Thyroid gland (tissue), 4 donors: ENCODE measurements around the gene NOP14. TPM values are rescaled to one million over a fixed set of nuclear protein-coding genes. Genes with fewer than 3 reads are reported as not detected.

ENCODE experiments used
- DNase-seq, 2 donors: peaks; one replicate each; pipeline ENCODE4 v3.0.0-alpha.2; 2019
- H3K27ac ChIP-seq, 3 donors: fragments of 200-600 bp; sonication (generic); 1 replicate in 2 of 3; 2 replicates in 1 of 3; pipeline ENCODE4 v1.5.1; 2016 to 2019; ENCODE audit warnings: mild to moderate bottlenecking in 1 of 3, moderate library complexity in 1 of 3
- H3K27me3 ChIP-seq: fragments of 200-600 bp; sonication (generic); one replicate; pipeline ENCODE4 v1.5.1; 2019
- H3K36me3 ChIP-seq, 2 donors: fragments of 200-600 bp; sonication (generic); one replicate each; pipeline ENCODE4 v1.5.1; 2016 to 2019
- H3K4me1 ChIP-seq, 2 donors: fragments of 200-600 bp; sonication (generic); one replicate each; pipeline ENCODE4 v1.5.1; 2017 to 2019
- H3K4me3 ChIP-seq, 3 donors: fragments of 200-600 bp; sonication (generic); replicated peaks in 1 of 3; 1 replicate in 2 of 3; 2 replicates in 1 of 3; pipeline ENCODE4 v1.5.1; 2016; ENCODE audit warnings: mild to moderate bottlenecking in 1 of 3
- H3K9me3 ChIP-seq: fragments of 200-600 bp; sonication (generic); one replicate; pipeline ENCODE4 v1.5.1; 2017
- CTCF ChIP-seq, 6 experiments: fragments of 200-600 bp in 3 of 6; fragments of 450-650 bp in 3 of 6; sonication (generic) in 3 of 6; IDR thresholded peaks; one replicate each; pipeline ENCODE4 v1.5.1; 2016 to 2019; ENCODE audit warnings: antibody characterized with exemption in 6 of 6, mild to moderate bottlenecking in 2 of 6, inconsistent platforms in 1 of 6, moderate library complexity in 1 of 6
- POLR2A ChIP-seq, 2 donors: fragments of 450-650 bp; IDR thresholded peaks; one replicate each; pipeline ENCODE4 v1.6.1; 2017; ENCODE audit warnings: antibody characterized with exemption in 2 of 2, mild to moderate bottlenecking in 2 of 2, moderate library complexity in 1 of 2
- WGBS, 2 donors: methylation state at CpG; one replicate each; pipeline ENCODE4 v1.1.5; 2017; 5-methylcytosine and 5-hydroxymethylcytosine counted together
- intact Hi-C: fragments of 100-400 bp; cut with DNase I; formaldehyde crosslinking; loops from one replicate; pipeline ENCODE4 v1.15.1; 2023
- total RNA-seq, 4 donors: library from RNA; depleted of rRNA; stranded (reverse); fragments of >200 nt; gene quantifications; one replicate each; pipeline ENCODE4 v1.2.3, GENCODE V29; 2016

NOP14 gene
- total RNA-seq, 4 donors from 2014 or later = 18.4 to 24.8 (median 19.3) TPM

- Histone ChIP-seq H3K27me3 (no peaks in the 10 kb centered on the region), H3K9me3 (no peaks in the 10 kb centered on the region), H3K36me3 (peaks cover 18 to 20% of the 10 kb centered on the region in 2 donors), H3K27ac (peak overlapping the region in 2 of 3 donors; percentile 65 to 88), H3K4me1 (peaks cover 42 to 56% of the 10 kb centered on the region in 2 donors), H3K4me3 (no peak overlapping the region)
- no peak for TF ChIP-seq POLR2A (IDR thresholded peaks at IDR 0.05)
- TF ChIP-seq CTCF (IDR thresholded peaks at IDR 0.05) = no peak
- intact Hi-C loops = no loop called here
- WGBS, 2 donors = 82 to 86% methylated on average over 20 of the region's 20 CpGs
- DNase-seq = no peak
Measured at GRCh38 chr4:2935762-2936743, 27.2 kb downstream of the NOP14 start.

GRCh38 chr4:2934813-2935761 is 28.1 kb downstream of the NOP14 start:
- peak; percentile 94 to 95 for DNase-seq
- no peaks in the 10 kb centered on the region for H3K27me3 ChIP-seq
- peak overlapping the region; percentile 65 to 88 (median 81) for H3K27ac ChIP-seq
- 0 to 1% methylated on average over 7 to 18 of the region's 70 CpGs for WGBS, 2 donors
- peaks cover 43 to 56% of the 10 kb centered on the region in 2 donors for H3K4me1 ChIP-seq
- TF ChIP-seq POLR2A (IDR thresholded peaks at IDR 0.05) (peak; percentile 51 to 95), CTCF (IDR thresholded peaks at IDR 0.05) (peak in 1 of 6 experiments; percentile 12)
- intact Hi-C loops = loop anchor here (5.0 kb wide), 2 partner anchors 93 to 173 kb away; partner anchors contain the start of gene ADD1
- peaks cover 8 to 14% of the 10 kb centered on the region in 2 donors for H3K36me3 ChIP-seq
- peak overlapping the region; percentile 67 to 93 (median 84) for H3K4me3 ChIP-seq
- no peaks in the 10 kb centered on the region for H3K9me3 ChIP-seq

- no peaks in the 10 kb centered on the region for H3K27me3 ChIP-seq
- no peak for TF ChIP-seq CTCF (IDR thresholded peaks at IDR 0.05)
- no peak for TF ChIP-seq POLR2A (IDR thresholded peaks at IDR 0.05)
- peak overlapping the region; percentile 65 to 97 (median 88) for H3K27ac ChIP-seq
- DNase-seq = peak; percentile 60 to 63
- H3K4me1 ChIP-seq = peaks cover 44 to 56% of the 10 kb centered on the region in 2 donors
- H3K4me3 ChIP-seq = peak overlapping the region in 2 of 3 donors; percentile 7 to 67
- intact Hi-C loops = loop anchor here (5.0 kb wide), 2 partner anchors 92 to 172 kb away; partner anchors contain the start of gene ADD1
- peaks cover 6 to 14% of the 10 kb centered on the region in 2 donors for H3K36me3 ChIP-seq
- WGBS, 2 donors = 20% methylated on average over 1 of the region's 93 CpGs; no CpG with 5 or more reads in 1 of the 2 donors
- H3K9me3 ChIP-seq = no peaks in the 10 kb centered on the region
Measured at GRCh38 chr4:2934077-2934812, 29.0 kb downstream of the NOP14 start.

GRCh38 chr4:2933566-2934076 is 29.6 kb downstream of the NOP14 start:
- TF ChIP-seq CTCF (IDR thresholded peaks at IDR 0.05) (no peak), POLR2A (IDR thresholded peaks at IDR 0.05) (no peak)
- peaks cover 50 to 57% of the 10 kb centered on the region in 2 donors for H3K4me1 ChIP-seq
- H3K27me3 ChIP-seq = no peaks in the 10 kb centered on the region
- DNase-seq = no peak
- peak overlapping the region in 2 of 3 donors; percentile 7 to 67 for H3K4me3 ChIP-seq
- 52% methylated on average over 5 of the region's 31 CpGs; no CpG with 5 or more reads in 1 of the 2 donors for WGBS, 2 donors
- intact Hi-C loops = loop anchor here (5.0 kb wide), 2 partner anchors 91 to 171 kb away; partner anchors contain the start of gene ADD1
- no peaks in the 10 kb centered on the region for H3K9me3 ChIP-seq
- H3K27ac ChIP-seq = peak overlapping the region; percentile 65 to 97 (median 88)
- H3K36me3 ChIP-seq = peaks cover 5 to 16% of the 10 kb centered on the region in 2 donors
